Glutamatergic neuron (in vitro differentiated cells): Measurements from ENCODE around the gene BIRC6. TPM values are rescaled to one million over a fixed set of nuclear protein-coding genes. Genes with fewer than 3 reads are reported as not detected.

Experiments
- DNase-seq: peaks from one replicate; pipeline ENCODE4 v3.0.0; 2022
- H3K27ac Mint-ChIP-seq: one replicate; pipeline ENCODE4 v1.8.0; 2020; ENCODE audit warnings: mild to moderate bottlenecking, mixed read lengths, inconsistent platforms; ENCODE audit not compliant: unreplicated experiment
- H3K27me3 Mint-ChIP-seq: one replicate; pipeline ENCODE4 v1.8.0; 2020; ENCODE audit warnings: mild to moderate bottlenecking, moderate library complexity, mixed read lengths, inconsistent platforms; ENCODE audit not compliant: unreplicated experiment
- H3K36me3 Mint-ChIP-seq: one replicate; pipeline ENCODE4 v1.8.0; 2020; ENCODE audit warnings: mild to moderate bottlenecking, mixed read lengths, inconsistent platforms; ENCODE audit not compliant: unreplicated experiment
- H3K4me1 Mint-ChIP-seq: one replicate; pipeline ENCODE4 v1.8.0; 2020; ENCODE audit warnings: mild to moderate bottlenecking, low read depth, mixed read lengths, inconsistent platforms; ENCODE audit not compliant: unreplicated experiment
- H3K4me3 Mint-ChIP-seq: one replicate; pipeline ENCODE4 v1.8.0; 2020; ENCODE audit warnings: mild to moderate bottlenecking, mixed read lengths, inconsistent platforms; ENCODE audit not compliant: unreplicated experiment
- H3K9me3 Mint-ChIP-seq: one replicate; pipeline ENCODE4 v1.8.0; 2020; ENCODE audit warnings: mild to moderate bottlenecking, moderate library complexity, mixed read lengths, inconsistent platforms; ENCODE audit not compliant: unreplicated experiment
- CTCF ChIP-seq: fragments of 200-600 bp; sonication (generic); IDR thresholded peaks from one replicate; pipeline ENCODE4 v1.5.0; 2021; ENCODE audit not compliant: partially characterized antibody, unreplicated experiment
- total RNA-seq: library from RNA; stranded (reverse); fragmentation: NEBNext Ultra II Directional; extraction: Animal tissue kit (Norgen Biotek cat#: 25700); gene quantifications from one replicate; pipeline ENCODE4 v1.2.1, GENCODE V29; 2021; ENCODE audit not compliant: unreplicated experiment

Gene BIRC6
- total RNA-seq, 1 donor from 2014 or later, result 124 TPM

GRCh38 chr2:32446369-32446768 is 89.5 kb downstream of the BIRC6 start:
- TF ChIP-seq CTCF, result no peak
- H3K9me3 Mint-ChIP-seq, result peaks cover 4% of the 10 kb centered on the region
- H3K4me3 Mint-ChIP-seq, result peak overlapping the region; percentile 39
- H3K4me1 Mint-ChIP-seq, result peaks cover 8% of the 10 kb centered on the region
- peak overlapping the region; percentile 98 for H3K27ac Mint-ChIP-seq
- H3K36me3 Mint-ChIP-seq, result peaks cover 4% of the 10 kb centered on the region
- no peak for DNase-seq
- peaks cover 3% of the 10 kb centered on the region for H3K27me3 Mint-ChIP-seq

GRCh38 chr2:32450851-32451250 is 94.0 kb downstream of the BIRC6 start:
- Mint-ChIP-seq H3K27me3 (no peaks in the 10 kb centered on the region), H3K4me1 (peaks cover 6% of the 10 kb centered on the region), H3K9me3 (peaks cover 4% of the 10 kb centered on the region), H3K4me3 (no peak overlapping the region), H3K36me3 (peaks cover 4% of the 10 kb centered on the region), H3K27ac (peak overlapping the region; percentile 21)
- DNase-seq, result no peak
- no peak for TF ChIP-seq CTCF

GRCh38 chr2:32452338-32453064 is 95.7 kb downstream of the BIRC6 start:
- Mint-ChIP-seq H3K4me3 (no peak overlapping the region), H3K27ac (no peak overlapping the region), H3K4me1 (peaks cover 2% of the 10 kb centered on the region), H3K9me3 (peaks cover 1% of the 10 kb centered on the region), H3K36me3 (peaks cover 4% of the 10 kb centered on the region), H3K27me3 (no peaks in the 10 kb centered on the region)
- TF ChIP-seq CTCF, result no peak
- no peak for DNase-seq

- no peak for TF ChIP-seq CTCF
- Mint-ChIP-seq H3K4me3 (no peak overlapping the region), H3K27me3 (no peaks in the 10 kb centered on the region), H3K9me3 (peaks cover 1% of the 10 kb centered on the region), H3K27ac (no peak overlapping the region), H3K4me1 (peaks cover 2% of the 10 kb centered on the region), H3K36me3 (peaks cover 4% of the 10 kb centered on the region)
- DNase-seq, result no peak
Measured at GRCh38 chr2:32453242-32454062, 96.6 kb downstream of the BIRC6 start.

GRCh38 chr2:32455816-32456215 is 99.0 kb downstream of the BIRC6 start:
- Mint-ChIP-seq H3K4me3 (no peak overlapping the region), H3K4me1 (peaks cover 3% of the 10 kb centered on the region), H3K27ac (no peak overlapping the region), H3K36me3 (no peaks in the 10 kb centered on the region), H3K9me3 (no peaks in the 10 kb centered on the region), H3K27me3 (no peaks in the 10 kb centered on the region)
- no peak for TF ChIP-seq CTCF
- no peak for DNase-seq
